Neural crest cell (in vitro differentiated cells): ENCODE measurements around the gene H2AZ2. TPM values are rescaled to one million over a fixed set of nuclear protein-coding genes. Genes with fewer than 3 reads are reported as not detected.

Source experiments
- DNase-seq: peaks from one replicate; pipeline ENCODE4 v3.0.0; 2021; ENCODE audit warnings: low read depth, mixed read lengths, low spot score
- H3K27ac Mint-ChIP-seq: one replicate; pipeline ENCODE4 v1.8.0; 2021; ENCODE audit warnings: mild to moderate bottlenecking, mixed read lengths; ENCODE audit not compliant: unreplicated experiment
- H3K27me3 Mint-ChIP-seq: 2 replicates; pipeline ENCODE4 v1.8.0; 2021; ENCODE audit warnings: low read depth, mild to moderate bottlenecking, mixed read lengths
- H3K36me3 Mint-ChIP-seq: 2 replicates; pipeline ENCODE4 v1.8.0; 2021; ENCODE audit warnings: low read depth, mild to moderate bottlenecking, mixed read lengths
- H3K4me1 Mint-ChIP-seq: 2 replicates; pipeline ENCODE4 v1.8.0; 2021; ENCODE audit warnings: mixed read lengths
- H3K4me3 Mint-ChIP-seq: one replicate; pipeline ENCODE4 v1.8.0; 2021; ENCODE audit warnings: mild to moderate bottlenecking, mixed read lengths
- H3K9me3 Mint-ChIP-seq: 2 replicates; pipeline ENCODE4 v1.8.0; 2021; ENCODE audit warnings: mixed read lengths
- long read RNA-seq: library from polyadenylated mRNA; unstranded; transcript quantifications from one replicate; pipeline ENCODE4 v2.0.0, GENCODE V29; 2020
- total RNA-seq: library from RNA; stranded (reverse); gene quantifications from 2 replicates; pipeline ENCODE4 v1.2.1, GENCODE V29; 2021
- TF ChIP-seq, protein P1 (sequence below): fragments of 200-600 bp; sonication (generic); conservative IDR thresholded peaks from 2 replicates; pipeline ENCODE4 v1.5.0; 2021; ENCODE audit warnings: antibody characterized with exemption, mild to moderate bottlenecking

The H2AZ2 gene
- total RNA-seq = 351 and 353 TPM in 2 replicates
- long read RNA-seq, transcript H2AFV-201 (5 exons, 3,804 nt) = minor isoform, 8 of 75 reads
- long read RNA-seq, transcript H2AFV-202 (5 exons, 752 nt) = major isoform, 21 of 75 reads
- long read RNA-seq, partial matches to known transcripts = 36 of 75 reads
- long read RNA-seq, other reads (novel, unspliced or antisense) = 8 of 75 reads

DNA sequence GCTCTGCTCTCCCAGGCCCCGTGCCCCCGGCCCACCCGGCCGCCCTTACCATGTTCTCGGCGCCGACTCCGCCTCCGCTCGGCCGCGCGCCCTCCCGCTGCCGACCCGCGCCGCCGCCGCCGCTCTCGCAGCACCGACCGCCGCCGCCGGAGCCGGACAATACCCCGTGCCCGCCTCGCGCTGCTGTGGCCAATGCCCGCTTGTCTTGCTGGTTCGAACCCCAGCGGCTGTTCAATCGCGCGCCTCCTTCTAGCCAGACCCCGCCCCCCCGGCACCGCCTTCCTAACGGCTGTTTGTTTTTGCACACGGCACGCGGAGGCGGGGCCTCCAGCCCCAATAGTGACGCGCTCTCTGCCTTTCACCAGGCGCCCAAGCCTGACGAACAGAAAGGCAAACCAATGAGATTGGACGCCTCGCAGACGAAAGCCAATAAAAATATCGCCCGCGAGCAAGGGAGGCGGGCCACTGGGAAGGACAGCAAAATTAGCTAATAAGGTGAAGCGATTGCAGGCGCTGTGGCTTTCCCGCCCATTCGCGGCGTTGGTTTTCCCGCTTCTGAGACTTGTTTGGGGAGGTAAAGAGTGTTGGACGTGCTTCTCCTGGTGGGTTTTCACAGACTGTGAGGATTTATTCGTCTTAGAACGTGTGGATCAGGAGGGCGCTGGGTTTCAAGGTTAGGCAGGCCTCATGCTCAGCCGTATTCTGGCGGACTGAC lies at the start of gene H2AZ2:
Gene H2AZ2 (minus strand): TSS at position 168 of the 715 bp plus-strand sequence. CDS start 116 bp downstream, at position 52.
- peaks cover 2% of the 10 kb centered on the region for H3K27me3 Mint-ChIP-seq
- TF ChIP-seq, protein P1, sequence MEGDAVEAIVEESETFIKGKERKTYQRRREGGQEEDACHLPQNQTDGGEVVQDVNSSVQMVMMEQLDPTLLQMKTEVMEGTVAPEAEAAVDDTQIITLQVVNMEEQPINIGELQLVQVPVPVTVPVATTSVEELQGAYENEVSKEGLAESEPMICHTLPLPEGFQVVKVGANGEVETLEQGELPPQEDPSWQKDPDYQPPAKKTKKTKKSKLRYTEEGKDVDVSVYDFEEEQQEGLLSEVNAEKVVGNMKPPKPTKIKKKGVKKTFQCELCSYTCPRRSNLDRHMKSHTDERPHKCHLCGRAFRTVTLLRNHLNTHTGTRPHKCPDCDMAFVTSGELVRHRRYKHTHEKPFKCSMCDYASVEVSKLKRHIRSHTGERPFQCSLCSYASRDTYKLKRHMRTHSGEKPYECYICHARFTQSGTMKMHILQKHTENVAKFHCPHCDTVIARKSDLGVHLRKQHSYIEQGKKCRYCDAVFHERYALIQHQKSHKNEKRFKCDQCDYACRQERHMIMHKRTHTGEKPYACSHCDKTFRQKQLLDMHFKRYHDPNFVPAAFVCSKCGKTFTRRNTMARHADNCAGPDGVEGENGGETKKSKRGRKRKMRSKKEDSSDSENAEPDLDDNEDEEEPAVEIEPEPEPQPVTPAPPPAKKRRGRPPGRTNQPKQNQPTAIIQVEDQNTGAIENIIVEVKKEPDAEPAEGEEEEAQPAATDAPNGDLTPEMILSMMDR = no peak

DNA sequence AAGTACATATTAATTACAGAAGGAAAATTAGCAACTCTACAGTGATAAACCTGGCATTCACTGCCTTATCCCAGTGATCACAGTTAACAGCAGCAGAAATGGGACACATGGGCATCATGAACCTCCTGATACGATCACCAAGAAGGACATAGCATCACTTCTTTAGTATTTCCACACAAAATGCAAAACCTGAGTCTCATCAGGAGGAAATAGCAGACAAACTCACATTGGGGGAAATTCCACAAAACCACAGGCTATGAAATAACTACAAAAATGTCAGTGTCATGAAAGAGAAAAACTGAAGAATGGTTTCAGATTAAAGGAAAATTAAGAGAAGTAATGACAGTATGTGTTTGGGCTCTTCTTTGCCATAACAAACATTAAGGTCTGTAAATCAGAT lies 49.4 kb upstream of the H2AZ2 start:
- peaks cover 2% of the 10 kb centered on the region for H3K27me3 Mint-ChIP-seq
- no peaks in the 10 kb centered on the region for H3K36me3 Mint-ChIP-seq
- no peak for DNase-seq
- H3K27ac Mint-ChIP-seq = no peak overlapping the region
- H3K9me3 Mint-ChIP-seq = no peaks in the 10 kb centered on the region
- TF ChIP-seq, protein P1 = no peak
- H3K4me1 Mint-ChIP-seq = peaks cover 12% of the 10 kb centered on the region
- H3K4me3 Mint-ChIP-seq = no peak overlapping the region

More for the DNA sequence above, at the start of gene H2AZ2:
- Mint-ChIP-seq H3K27ac (peak within 1 kb of the TSS; percentile 100), H3K4me3 (peak within 1 kb of the TSS; percentile 98), H3K36me3 (no peaks in the 10 kb centered on the region), H3K4me1 (peaks cover 39% of the 10 kb centered on the region), H3K9me3 (no peaks in the 10 kb centered on the region)
- DNase-seq = peak; percentile 99

DNA sequence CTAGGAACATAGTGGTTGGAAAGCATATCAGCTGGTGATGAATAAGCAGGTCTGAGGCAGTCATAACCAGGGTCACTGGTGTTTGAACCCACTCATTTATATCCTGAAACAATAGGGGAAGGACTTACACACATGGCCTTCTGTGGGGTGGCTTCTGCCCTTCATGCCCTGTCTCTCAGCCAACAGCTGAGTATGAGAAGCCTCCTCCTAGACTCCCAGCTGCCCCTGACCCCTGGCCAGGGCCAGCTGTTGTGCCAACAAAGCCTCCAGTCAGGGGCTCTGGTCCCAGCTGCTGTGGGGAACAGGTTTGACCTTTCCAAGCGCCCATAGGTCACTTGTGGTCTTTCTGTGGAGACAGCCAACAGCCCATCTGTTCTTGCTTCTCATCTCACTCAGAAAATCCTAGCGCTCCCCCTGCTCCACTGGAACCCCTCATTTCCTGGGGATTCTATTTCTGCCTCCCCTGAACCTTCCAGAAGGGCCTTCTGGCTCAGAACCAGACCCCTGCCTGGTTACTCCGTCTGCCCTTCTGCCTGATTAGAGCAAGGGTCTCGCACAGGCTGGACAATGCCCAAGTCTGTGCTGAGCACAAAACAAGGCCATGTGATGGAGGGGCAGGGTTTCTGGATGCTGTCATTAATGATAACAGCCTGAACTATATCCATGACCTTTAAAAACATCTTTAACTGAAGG lies 47.1 kb upstream of the H2AZ2 start:
- TF ChIP-seq, protein P1 = no peak
- no peaks in the 10 kb centered on the region for H3K9me3 Mint-ChIP-seq
- no peaks in the 10 kb centered on the region for H3K36me3 Mint-ChIP-seq
- no peak for DNase-seq
- no peak overlapping the region for H3K4me3 Mint-ChIP-seq
- H3K27ac Mint-ChIP-seq = peak overlapping the region; percentile 73
- peaks cover 12% of the 10 kb centered on the region for H3K4me1 Mint-ChIP-seq
- peaks cover 2% of the 10 kb centered on the region for H3K27me3 Mint-ChIP-seq

DNA sequence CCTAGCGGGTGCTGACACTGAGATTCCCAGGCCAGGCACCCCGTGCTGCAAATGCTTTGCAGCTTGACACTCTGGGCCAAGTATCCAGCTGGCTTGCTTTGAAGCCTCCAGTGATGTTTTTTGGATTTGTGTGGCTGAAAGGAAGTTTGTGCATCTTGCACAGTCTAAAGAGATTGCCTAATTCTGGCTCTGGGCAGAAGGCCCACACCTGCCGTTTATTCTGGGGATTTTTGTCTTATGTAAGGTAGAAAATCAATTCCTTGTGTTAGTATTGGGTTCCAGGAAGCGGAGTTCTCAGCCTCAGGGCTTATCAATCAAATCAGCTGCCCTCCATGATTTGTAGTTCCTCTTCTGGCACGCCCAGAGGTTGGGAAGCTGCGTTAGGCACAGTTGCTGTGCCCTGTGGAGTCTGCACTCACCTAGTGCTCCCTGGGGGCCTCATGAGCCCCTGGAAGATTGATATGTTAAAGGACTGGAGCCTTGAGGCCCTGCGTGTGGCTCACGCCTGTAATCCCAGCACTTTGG lies 45.9 kb upstream of the H2AZ2 start:
- Mint-ChIP-seq H3K36me3 (no peaks in the 10 kb centered on the region), H3K27me3 (peaks cover 2% of the 10 kb centered on the region), H3K4me3 (no peak overlapping the region), H3K4me1 (peaks cover 12% of the 10 kb centered on the region), H3K9me3 (no peaks in the 10 kb centered on the region), H3K27ac (no peak overlapping the region)
- TF ChIP-seq, protein P1 = no peak
- DNase-seq = no peak

DNA sequence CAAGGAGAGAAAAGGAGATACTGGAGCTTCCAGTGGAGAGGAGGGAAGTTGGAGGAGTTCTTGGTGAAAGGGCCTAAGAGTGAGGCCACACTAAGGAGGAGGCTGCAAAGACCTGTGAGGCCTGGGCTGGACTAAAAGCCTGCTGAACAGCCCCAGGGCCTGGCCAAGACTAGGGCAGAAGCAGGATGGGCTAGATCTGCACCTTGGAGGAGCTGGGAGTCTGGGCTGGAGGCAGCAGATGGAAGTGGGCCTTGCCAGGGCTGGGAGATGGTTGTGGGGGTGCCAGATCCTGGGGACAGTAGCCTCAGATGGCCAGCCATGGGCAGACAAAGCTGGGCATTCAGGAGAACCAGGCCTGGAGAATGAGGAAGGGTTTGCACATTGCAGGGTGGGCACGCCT lies 43.9 kb upstream of the H2AZ2 start:
- Mint-ChIP-seq H3K27ac (peak overlapping the region; percentile 39), H3K9me3 (no peaks in the 10 kb centered on the region), H3K36me3 (no peaks in the 10 kb centered on the region), H3K4me3 (no peak overlapping the region), H3K4me1 (peaks cover 12% of the 10 kb centered on the region), H3K27me3 (peaks cover 2% of the 10 kb centered on the region)
- TF ChIP-seq, protein P1 = no peak
- DNase-seq = no peak
